ENCODE results near the gene CD33.

DNA sequence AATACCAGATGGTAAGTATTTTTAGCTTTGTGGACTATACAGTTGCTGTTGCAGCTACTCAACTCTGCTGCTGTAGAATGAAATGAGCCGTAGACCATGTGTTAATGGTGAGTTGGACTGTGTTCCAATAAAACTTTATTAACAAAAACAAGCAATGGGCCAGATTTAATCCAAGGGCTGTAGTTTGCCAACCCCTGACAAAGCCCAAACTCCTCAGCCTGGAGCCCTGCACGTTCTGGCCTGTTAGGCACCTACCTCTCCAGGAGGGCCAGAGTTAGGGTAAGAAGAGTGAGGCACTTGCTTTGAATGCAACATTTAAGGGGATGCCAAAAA, 36.7 kb upstream of the CD33 start:
- TF ChIP-seq, protein P1, sequence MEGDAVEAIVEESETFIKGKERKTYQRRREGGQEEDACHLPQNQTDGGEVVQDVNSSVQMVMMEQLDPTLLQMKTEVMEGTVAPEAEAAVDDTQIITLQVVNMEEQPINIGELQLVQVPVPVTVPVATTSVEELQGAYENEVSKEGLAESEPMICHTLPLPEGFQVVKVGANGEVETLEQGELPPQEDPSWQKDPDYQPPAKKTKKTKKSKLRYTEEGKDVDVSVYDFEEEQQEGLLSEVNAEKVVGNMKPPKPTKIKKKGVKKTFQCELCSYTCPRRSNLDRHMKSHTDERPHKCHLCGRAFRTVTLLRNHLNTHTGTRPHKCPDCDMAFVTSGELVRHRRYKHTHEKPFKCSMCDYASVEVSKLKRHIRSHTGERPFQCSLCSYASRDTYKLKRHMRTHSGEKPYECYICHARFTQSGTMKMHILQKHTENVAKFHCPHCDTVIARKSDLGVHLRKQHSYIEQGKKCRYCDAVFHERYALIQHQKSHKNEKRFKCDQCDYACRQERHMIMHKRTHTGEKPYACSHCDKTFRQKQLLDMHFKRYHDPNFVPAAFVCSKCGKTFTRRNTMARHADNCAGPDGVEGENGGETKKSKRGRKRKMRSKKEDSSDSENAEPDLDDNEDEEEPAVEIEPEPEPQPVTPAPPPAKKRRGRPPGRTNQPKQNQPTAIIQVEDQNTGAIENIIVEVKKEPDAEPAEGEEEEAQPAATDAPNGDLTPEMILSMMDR (IDR thresholded peaks at IDR 0.05; ENCODE audit: low read depth, low read length, poor library complexity, severe bottlenecking) = no peak
- no peak for TF ChIP-seq EZH2phosphoT487 (IDR thresholded peaks at IDR 0.05; ENCODE audit: borderline replicate concordance, low read length)
